IMR-90 (cell line): ENCODE data around the gene STAC3.

Experiments used
- CTCF ChIP-seq: conservative IDR thresholded peaks from 2 replicates; pipeline ENCODE4 v1.5.1; 2012; ENCODE audit warnings: mild to moderate bottlenecking, low read depth, low read length, improper control_type of control experiment
- POLR2A ChIP-seq: IDR thresholded peaks from 2 replicates; pipeline ENCODE4 v1.6.1; 2012; ENCODE audit warnings: mild to moderate bottlenecking, low read depth, low read length
- RAD21 ChIP-seq: IDR thresholded peaks from 2 replicates; pipeline ENCODE4 v1.6.1; 2012; ENCODE audit warnings: low read length, improper control_type of control experiment
- USF2 ChIP-seq: fragments of 150-350 bp; IDR thresholded peaks from 2 replicates; pipeline ENCODE4 v1.6.1; 2017; ENCODE audit warnings: mild to moderate bottlenecking, antibody characterized with exemption, low read length, low read depth

GRCh38 chr12:57263096-57263495 is 12.1 kb upstream of the STAC3 start:
- TF ChIP-seq CTCF, result no peak
- TF ChIP-seq RAD21, result no peak
- no peak for TF ChIP-seq USF2
- no peak for TF ChIP-seq POLR2A
